D721Med (cell line): ENCODE measurements around the gene GARIN5B.
A peak's percentile ranks its signal among the peaks of the same experiment; 100 is the strongest.
"Not testable (repeated sequence)": the region's sequence is repeated elsewhere in the genome, so short reads cannot be mapped to it uniquely, and the experiment has no call there.

ENCODE experiments used
- DNase-seq: peaks from one replicate; pipeline ENCODE4 v3.0.0; 2011; ENCODE audit warnings: low spot score; ENCODE audit not compliant: insufficient read length
- FAIRE-seq: peaks from 2 replicates; lab custom pipeline; 2011; peaks lifted over from hg19 to GRCh38; lab: Jason Lieb, UNC
- TF ChIP-seq, protein P1 (sequence below): IDR thresholded peaks from 2 replicates; pipeline ENCODE4 v1.5.1; 2012; ENCODE audit warnings: mild to moderate bottlenecking, control low read depth; ENCODE audit not compliant: insufficient read depth; ENCODE audit errors: missing control alignments

Gene GARIN5B

DNA sequence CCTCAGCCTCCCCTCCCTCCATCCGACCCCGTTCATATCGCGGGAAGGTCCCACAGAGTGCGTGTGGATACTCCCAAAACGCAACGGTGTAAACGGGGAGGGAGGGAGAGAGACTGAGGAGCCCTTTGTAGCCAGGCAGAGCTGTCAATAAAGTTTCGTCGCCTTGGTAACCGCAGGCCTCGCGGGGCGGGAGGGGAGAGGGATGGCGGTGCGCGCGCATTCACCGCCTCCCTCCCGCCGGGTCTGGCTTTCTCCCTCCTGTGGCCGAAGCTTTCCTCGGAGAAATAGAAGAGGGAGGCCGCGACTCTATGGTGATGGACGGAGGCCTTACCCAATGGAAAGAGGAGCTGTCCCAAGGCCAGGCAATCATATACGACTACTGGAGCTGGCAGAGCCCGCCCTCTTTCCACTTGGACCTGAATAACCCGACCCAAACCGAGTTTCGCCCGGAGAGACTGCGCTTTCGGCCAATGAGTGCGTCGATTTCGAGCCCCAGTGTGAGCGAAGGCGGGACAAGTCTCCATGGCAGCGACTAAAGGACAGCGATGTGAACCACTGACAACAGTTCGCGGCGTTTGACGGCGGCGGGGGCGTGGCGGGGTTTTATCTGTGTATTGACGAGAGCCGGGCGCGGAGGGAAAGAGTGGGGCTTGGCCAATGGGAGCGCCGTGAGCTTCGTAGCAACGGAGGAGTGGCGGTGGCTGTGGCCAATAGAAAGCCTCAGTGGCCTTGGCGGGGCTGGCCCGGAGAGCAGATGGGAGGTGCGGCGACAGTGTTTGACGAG is 23.8 kb downstream of the GARIN5B start, which contains the start of gene KMT5C:
Gene KMT5C, plus strand, starts transcription at position 772 of the 784 bp plus-strand sequence. CDS start 2,061 bp downstream, outside the sequence.
- FAIRE-seq = peak; percentile 63
- peak; percentile 86 for DNase-seq
- TF ChIP-seq, protein P1, sequence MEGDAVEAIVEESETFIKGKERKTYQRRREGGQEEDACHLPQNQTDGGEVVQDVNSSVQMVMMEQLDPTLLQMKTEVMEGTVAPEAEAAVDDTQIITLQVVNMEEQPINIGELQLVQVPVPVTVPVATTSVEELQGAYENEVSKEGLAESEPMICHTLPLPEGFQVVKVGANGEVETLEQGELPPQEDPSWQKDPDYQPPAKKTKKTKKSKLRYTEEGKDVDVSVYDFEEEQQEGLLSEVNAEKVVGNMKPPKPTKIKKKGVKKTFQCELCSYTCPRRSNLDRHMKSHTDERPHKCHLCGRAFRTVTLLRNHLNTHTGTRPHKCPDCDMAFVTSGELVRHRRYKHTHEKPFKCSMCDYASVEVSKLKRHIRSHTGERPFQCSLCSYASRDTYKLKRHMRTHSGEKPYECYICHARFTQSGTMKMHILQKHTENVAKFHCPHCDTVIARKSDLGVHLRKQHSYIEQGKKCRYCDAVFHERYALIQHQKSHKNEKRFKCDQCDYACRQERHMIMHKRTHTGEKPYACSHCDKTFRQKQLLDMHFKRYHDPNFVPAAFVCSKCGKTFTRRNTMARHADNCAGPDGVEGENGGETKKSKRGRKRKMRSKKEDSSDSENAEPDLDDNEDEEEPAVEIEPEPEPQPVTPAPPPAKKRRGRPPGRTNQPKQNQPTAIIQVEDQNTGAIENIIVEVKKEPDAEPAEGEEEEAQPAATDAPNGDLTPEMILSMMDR = peak; percentile 4

DNA sequence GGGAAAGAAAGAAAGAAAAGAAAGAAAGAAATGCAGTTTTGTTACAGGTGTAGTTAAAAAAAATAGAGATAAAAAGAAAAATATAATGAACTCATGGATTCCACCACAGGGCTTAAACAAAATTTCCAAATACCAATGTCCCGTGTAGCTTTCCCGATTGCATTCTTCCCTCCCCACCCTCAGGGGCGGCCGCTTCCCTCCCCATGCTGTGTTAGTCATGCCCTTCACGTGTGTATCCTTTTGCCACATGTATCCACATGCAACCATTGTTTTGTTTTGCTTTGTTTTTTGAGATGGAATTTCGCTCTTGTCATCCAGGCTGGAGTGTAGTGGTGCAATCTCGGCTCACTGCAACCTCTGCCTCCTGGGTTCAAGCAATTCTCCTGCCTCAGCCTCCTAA is 27.0 kb downstream of the GARIN5B start:
- DNase-seq = no peak
- TF ChIP-seq, protein P1 = no peak
- no peak for FAIRE-seq

DNA sequence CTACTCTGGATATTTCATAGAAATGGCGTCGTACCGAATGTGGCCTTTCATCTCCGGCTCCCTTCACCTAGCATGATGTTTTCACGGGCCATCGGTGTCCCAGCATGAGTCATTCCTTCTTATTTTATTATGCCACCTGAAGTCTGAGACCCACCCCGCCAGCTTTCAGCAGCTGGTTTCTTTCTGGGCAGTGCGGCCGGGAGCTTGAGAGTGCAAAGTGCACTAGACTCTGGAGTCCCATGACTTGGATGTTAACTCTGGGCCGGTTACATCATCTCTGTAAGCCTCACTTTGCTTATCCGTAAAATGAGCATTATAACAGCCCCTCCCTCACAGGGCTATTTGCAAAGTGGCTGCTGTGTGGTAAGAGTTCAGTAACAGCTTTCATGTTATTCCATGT is 29.2 kb downstream of the GARIN5B start:
- DNase-seq (no peak), FAIRE-seq (no peak)
- TF ChIP-seq, protein P1 = no peak

DNA sequence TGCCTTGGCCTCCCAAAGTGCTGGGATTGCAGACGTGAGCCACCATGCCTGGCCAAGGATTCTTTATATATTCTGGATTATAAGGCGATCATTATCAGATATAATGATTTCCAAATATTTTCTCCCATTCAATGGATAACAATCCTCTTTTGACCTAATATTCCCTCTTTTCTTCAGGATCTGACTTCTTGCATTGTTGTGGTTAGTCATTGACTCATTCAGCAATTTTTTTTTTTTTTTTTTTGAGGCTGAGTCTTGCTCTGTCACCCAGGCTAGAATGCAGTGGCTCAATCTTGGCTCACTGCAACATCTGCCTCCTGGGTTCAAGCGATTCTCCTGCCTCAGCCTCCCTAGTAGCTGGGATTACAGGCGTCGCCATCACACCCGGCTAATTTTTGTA is 33.3 kb downstream of the GARIN5B start:
- not testable (repeated sequence) for FAIRE-seq, DNase-seq

DNA sequence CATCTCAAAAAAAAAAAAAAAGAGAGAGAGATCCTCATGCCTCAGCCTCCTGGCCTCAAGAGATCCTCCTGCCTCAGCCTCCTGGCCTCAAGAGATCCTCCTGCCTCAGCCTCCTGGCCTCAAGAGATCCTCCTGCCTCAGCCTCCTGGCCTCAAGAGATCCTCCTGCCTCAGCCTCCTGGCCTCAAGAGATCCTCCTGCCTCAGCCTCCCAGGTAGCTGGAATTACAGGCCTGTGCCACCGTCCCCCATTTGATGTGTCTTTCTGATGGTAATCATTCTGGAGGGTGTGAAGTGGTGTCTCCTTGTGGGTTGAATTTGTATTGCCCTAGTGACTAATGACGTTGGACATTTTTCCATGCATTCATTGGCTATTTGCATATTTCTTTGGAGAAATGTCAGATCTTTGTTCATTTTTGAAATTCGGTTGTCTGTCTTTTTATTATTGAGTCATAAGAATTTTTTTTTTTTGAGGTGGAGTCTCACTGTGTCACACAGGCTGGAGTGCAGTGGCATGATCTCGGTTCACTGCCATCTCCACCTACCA is 34.2 kb downstream of the GARIN5B start:
- not testable (repeated sequence) for DNase-seq, FAIRE-seq

DNA sequence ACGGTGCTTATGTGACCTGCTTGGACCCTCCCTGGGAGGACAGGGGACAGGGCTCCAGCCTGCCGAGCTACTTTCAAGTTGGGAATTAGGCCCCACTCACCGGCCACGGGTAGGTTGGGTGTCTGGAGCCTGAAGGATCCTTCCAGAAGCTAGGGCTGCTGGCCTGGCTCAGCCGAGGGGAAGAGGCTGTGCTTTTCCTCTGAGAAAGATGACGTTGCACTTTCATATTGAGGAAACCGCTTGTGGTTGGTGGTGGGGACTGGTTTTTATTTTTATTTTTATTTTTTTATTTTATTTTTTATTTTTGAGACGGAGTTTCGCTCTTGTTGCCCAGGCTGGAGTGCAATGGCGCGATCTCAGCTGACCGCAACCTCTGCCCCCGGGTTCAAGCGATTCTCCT is 37.9 kb downstream of the GARIN5B start, which contains the start of gene TMEM150B:
Gene TMEM150B, minus strand, starts transcription at position 170 of the 400 bp plus-strand sequence. CDS start 4,305 bp downstream, outside the sequence.
- no peak for DNase-seq
- no peak for FAIRE-seq
- TF ChIP-seq, protein P1 = no peak

DNA sequence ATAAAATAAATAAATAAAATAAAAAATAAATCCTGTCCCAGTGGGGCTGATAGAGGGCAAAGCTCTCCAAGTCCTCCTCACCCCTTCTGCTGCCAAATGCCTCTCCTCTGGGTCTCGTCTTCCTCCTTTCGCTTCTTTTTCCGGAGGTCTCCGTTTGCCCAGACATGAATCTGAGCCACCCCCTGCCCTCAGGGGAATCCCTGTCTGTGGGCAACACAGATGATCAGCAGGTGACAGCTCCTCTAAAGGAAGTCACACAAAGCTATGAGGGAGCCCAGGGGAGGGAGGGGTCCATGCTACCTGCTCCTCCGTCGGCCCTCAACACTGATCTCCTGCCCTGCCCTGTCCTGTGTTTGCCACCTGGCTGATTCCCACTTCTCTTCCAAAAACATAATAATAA is 38.4 kb downstream of the GARIN5B start:
- TF ChIP-seq, protein P1 = no peak
- no peak for FAIRE-seq

More for the DNA sequence above, 38.4 kb downstream of the GARIN5B start:
- no peak for DNase-seq
